Colonic mucosa (tissue), 4 donors: ENCODE results near the gene GGT5. TPM values are rescaled to one million over a fixed set of nuclear protein-coding genes. Genes with fewer than 3 reads are reported as not detected.
"Not testable (repeated sequence)": the region's sequence is repeated elsewhere in the genome, so short reads cannot be mapped to it uniquely, and the experiment has no call there.

Source experiments
- DNase-seq: peaks from one replicate; pipeline ENCODE4 v3.0.0-alpha.2; 2020
- H3K27ac ChIP-seq: fragments of 200-600 bp; one replicate; pipeline ENCODE4 v1.8.0; 2021
- H3K27me3 ChIP-seq: fragments of 200-600 bp; one replicate; pipeline ENCODE4 v1.8.0; 2021
- H3K36me3 ChIP-seq: fragments of 200-600 bp; one replicate; pipeline ENCODE4 v1.8.0; 2021
- H3K4me1 ChIP-seq: fragments of 200-600 bp; one replicate; pipeline ENCODE4 v1.8.0; 2021; ENCODE audit warnings: mild to moderate bottlenecking
- H3K4me3 ChIP-seq: fragments of 200-600 bp; one replicate; pipeline ENCODE4 v1.8.0; 2021
- H3K9ac ChIP-seq, 2 donors: one replicate each; pipeline ENCODE4 v1.7.0; 2013; ENCODE audit warnings: control low read depth in 2 of 2, low read depth in 2 of 2, low read length in 2 of 2
- H3K9me3 ChIP-seq: fragments of 200-600 bp; one replicate; pipeline ENCODE4 v1.8.0; 2021
- CTCF ChIP-seq: fragments of 200-600 bp; IDR thresholded peaks from one replicate; pipeline ENCODE4 v1.8.0; 2022; ENCODE audit warnings: antibody characterized with exemption, mild to moderate bottlenecking
- intact Hi-C: fragments of 100-400 bp; cut with DNase I; formaldehyde crosslinking; loops from one replicate; pipeline ENCODE4 v1.14.1; 2022
- total RNA-seq, 2 donors: library from RNA; stranded (reverse); fragmentation: NEBNext Ultra II Directional in 1 of 2; extraction: Animal tissue kit (Norgen Biotek cat#: 25700) in 1 of 2; gene quantifications; one replicate each; pipeline ENCODE4 v1.2.1, GENCODE V29; 2021
- donor health status: healthy.
- donor health status: DM: no; HTN: no; CAD: no.
- donor health status: DM: no; HTN: no; CAD: no.

Gene GGT5
- total RNA-seq, 2 donors from 2014 or later, result 2.6 to 3.7 TPM

- no peaks in the 10 kb centered on the region for H3K27me3 ChIP-seq
- no peak for DNase-seq
- no peak for TF ChIP-seq CTCF
- H3K4me1 ChIP-seq, result peaks cover 10% of the 10 kb centered on the region
- no peak overlapping the region for H3K9ac ChIP-seq
- no peaks in the 10 kb centered on the region for H3K9me3 ChIP-seq
- intact Hi-C loops, result loop anchor here (5.0 kb wide), 1 partner anchor 62 kb away; the partner anchor contains the start of gene GGT5
- no peaks in the 10 kb centered on the region for H3K36me3 ChIP-seq
- H3K27ac ChIP-seq, result no peak overlapping the region
- H3K4me3 ChIP-seq, result no peak overlapping the region
Measured at GRCh38 chr22:24185501-24186351, 59.2 kb downstream of the GGT5 start.

GRCh38 chr22:24185001-24185500, 59.8 kb downstream of the GGT5 start:
- H3K27ac ChIP-seq, result no peak overlapping the region
- peaks cover 11% of the 10 kb centered on the region for H3K4me1 ChIP-seq
- intact Hi-C loops, result loop anchor here (5.0 kb wide), 1 partner anchor 62 kb away; the partner anchor contains the start of gene GGT5
- no peak for DNase-seq
- no peak overlapping the region for H3K4me3 ChIP-seq
- no peak overlapping the region for H3K9ac ChIP-seq
- no peak for TF ChIP-seq CTCF
- H3K36me3 ChIP-seq, result no peaks in the 10 kb centered on the region
- no peaks in the 10 kb centered on the region for H3K27me3 ChIP-seq
- H3K9me3 ChIP-seq, result no peaks in the 10 kb centered on the region

- Histone ChIP-seq H3K9me3 (no peaks in the 10 kb centered on the region), H3K36me3 (no peaks in the 10 kb centered on the region), H3K4me3 (no peak overlapping the region), H3K27ac (no peak overlapping the region), H3K27me3 (no peaks in the 10 kb centered on the region), H3K9ac (peak overlapping the region in 1 of 2 donors; percentile 12), H3K4me1 (peaks cover 11% of the 10 kb centered on the region)
- DNase-seq, result no peak
- no peak for TF ChIP-seq CTCF
- intact Hi-C loops, result no loop called here
Measured at GRCh38 chr22:24184057-24184798, 60.7 kb downstream of the GGT5 start.

GRCh38 chr22:24183321-24184031, 61.4 kb downstream of the GGT5 start:
- Histone ChIP-seq H3K27ac (no peak overlapping the region), H3K27me3 (no peaks in the 10 kb centered on the region), H3K4me1 (peaks cover 11% of the 10 kb centered on the region), H3K4me3 (no peak overlapping the region), H3K9ac (peak overlapping the region in 1 of 2 donors; percentile 12), H3K9me3 (no peaks in the 10 kb centered on the region), H3K36me3 (no peaks in the 10 kb centered on the region)
- TF ChIP-seq CTCF, result no peak
- intact Hi-C loops, result no loop called here
- no peak for DNase-seq

GRCh38 chr22:24182900-24183246, 62.0 kb downstream of the GGT5 start:
- H3K4me1 ChIP-seq, result peaks cover 11% of the 10 kb centered on the region

More at GRCh38 chr22:24182900-24183246, 62.0 kb downstream of the GGT5 start:
- H3K4me3 ChIP-seq, H3K27me3 ChIP-seq, intact Hi-C loops, H3K9ac ChIP-seq, DNase-seq, H3K27ac ChIP-seq, H3K9me3 ChIP-seq, H3K36me3 ChIP-seq: not testable (repeated sequence)
